GM12892 (cell line): ENCODE results near the gene TMEM82.

Experiments used
- POLR2A ChIP-seq: IDR thresholded peaks from 2 replicates; pipeline ENCODE4 v1.6.1; 2011; ENCODE audit warnings: low read depth, low read length, control low read depth
- POLR2AphosphoS5 ChIP-seq: IDR thresholded peaks from 2 replicates; pipeline ENCODE4 v1.6.1; 2011; ENCODE audit warnings: low read depth, low read length, control low read depth
- TAF1 ChIP-seq: IDR thresholded peaks from 2 replicates; pipeline ENCODE4 v1.6.1; 2011; ENCODE audit warnings: low read depth, mild to moderate bottlenecking, control low read depth, low read length, borderline replicate concordance

DNA sequence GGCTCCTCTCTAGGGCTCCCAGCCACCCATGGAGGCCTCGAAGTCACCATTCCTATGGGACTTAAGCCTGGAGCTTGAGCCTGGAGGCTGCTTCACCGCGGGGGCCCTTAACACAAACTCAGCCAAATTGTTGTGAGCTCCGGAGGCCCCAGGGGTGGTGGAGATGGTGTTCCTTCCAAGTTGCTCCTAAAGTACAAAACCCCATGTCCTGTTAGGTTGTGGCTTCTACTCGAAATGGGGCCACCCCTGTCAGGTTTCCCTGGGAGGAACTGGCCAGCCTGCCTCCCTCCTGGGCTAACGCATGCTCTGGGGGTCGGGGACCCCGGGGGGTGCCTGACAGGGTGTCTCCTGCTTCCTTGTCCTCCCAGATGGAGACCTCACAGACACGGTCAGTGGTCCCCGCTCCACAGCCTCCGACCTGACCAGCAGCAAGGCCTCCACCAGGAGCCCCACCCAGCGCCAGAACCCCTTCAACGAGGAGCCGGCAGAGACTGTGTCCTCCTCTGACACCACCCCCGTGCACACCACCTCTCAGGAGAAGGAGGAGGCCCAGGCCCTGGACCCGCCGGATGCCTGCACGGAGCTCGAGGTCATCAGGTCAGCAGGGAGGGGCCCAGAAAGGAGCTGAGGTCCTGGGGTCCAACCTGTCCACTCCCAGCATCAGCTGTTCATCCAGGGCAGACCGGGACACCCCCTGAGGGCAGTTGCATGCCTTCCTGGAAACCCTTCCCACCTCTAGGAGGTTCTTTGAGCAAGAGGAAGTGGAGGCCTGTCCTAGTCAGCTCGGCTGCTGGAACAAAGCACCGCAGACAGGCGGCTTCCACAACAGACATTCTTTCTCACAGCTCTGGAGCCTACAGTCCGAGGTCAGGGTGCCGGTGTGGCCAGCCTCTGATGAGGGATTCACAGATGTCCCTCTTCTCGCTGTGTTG is 17.1 kb upstream of the TMEM82 start:
- no peak for TF ChIP-seq POLR2AphosphoS5
- TF ChIP-seq TAF1 = no peak
- no peak for TF ChIP-seq POLR2A
